ENCODE results near the gene MOB4.
"Not testable (repeated sequence)": the region's sequence is repeated elsewhere in the genome, so short reads cannot be mapped to it uniquely, and the experiment has no call there.

Gene MOB4

DNA sequence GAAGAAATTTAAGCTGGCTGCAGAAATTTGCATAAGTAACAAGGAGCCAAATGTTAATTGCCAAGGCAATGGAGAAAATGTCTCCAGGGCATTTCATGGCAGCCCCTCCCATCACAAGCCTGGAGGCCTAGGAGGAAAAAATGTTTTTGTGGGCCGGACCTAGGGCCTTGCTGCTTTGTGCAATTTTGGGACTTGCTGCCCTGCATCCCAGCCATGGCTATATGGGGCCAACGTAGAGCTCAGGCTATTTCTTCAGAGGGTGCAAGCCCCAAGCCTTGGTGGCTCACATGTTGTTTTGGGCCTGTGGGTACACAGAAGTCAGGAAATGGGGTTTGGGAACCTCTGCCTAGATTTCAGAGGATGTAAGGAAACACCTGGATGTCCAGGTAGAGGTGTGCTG, 57.7 kb downstream of the MOB4 start:
- TF ChIP-seq, protein P1, sequence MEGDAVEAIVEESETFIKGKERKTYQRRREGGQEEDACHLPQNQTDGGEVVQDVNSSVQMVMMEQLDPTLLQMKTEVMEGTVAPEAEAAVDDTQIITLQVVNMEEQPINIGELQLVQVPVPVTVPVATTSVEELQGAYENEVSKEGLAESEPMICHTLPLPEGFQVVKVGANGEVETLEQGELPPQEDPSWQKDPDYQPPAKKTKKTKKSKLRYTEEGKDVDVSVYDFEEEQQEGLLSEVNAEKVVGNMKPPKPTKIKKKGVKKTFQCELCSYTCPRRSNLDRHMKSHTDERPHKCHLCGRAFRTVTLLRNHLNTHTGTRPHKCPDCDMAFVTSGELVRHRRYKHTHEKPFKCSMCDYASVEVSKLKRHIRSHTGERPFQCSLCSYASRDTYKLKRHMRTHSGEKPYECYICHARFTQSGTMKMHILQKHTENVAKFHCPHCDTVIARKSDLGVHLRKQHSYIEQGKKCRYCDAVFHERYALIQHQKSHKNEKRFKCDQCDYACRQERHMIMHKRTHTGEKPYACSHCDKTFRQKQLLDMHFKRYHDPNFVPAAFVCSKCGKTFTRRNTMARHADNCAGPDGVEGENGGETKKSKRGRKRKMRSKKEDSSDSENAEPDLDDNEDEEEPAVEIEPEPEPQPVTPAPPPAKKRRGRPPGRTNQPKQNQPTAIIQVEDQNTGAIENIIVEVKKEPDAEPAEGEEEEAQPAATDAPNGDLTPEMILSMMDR (IDR thresholded peaks at IDR 0.05; ENCODE audit: control extremely low read depth, extremely low read depth, low read depth, missing control alignments): no peak
- ChIA-PET POLR2A (no interaction called here), CTCF (interaction anchor here (1.0 kb wide), 1 partner anchor 12 kb away, joined by 3 read pairs; no protein-coding TSS in a partner anchor)
- DNase-seq (ENCODE audit: extremely low spot score): no peak

DNA sequence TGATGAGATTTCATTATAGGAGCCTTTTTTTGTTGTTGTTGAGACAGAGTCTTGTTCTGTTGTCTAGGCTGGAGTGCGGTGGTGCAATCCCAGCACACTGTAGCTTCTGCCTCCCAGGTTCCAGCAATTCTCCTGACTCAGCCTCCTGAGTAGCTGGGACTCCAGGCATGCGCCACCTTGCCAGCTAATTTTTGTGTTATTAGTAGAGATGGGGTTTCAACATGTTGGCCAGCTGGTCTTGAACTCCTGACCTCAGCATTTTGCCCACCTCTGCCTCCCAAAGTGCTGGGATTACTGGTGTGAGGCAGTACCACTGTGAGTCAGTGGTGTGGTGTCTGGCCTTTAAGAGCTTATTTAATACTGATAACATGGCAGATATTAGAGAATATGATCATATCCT, 60.1 kb downstream of the MOB4 start:
- TF ChIP-seq, protein P1 (IDR thresholded peaks at IDR 0.05; ENCODE audit: control extremely low read depth, extremely low read depth, low read depth, missing control alignments): no peak
- POLR2A ChIA-PET: no interaction called here
- no peak for DNase-seq (ENCODE audit: extremely low spot score)
- CTCF ChIA-PET: interaction anchor here (1.1 to 1.3 kb wide), 4 partner anchors 14 to 462 kb away, joined by 3 to 4 read pairs (median 3); partner anchors contain the start of genes HSPD1 and HSPE1

DNA sequence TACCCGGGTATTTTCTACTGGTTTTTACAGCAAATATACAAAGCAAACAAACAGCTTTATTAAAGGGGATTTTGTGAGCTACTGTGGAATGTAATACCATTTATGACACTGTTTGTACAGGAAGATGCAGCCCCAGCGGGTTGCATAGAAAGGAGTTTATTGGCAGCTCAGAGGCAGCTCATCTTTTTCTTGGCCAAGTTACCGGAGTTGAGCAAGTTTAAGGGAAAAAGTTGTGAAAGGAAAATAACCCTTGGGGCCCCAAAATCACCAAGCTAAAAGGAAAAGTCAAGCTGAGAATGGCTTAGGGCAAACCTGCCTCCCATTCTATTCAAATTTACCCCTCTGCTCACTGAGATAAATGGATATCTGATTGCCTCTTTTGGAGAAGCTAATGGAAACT, 60.8 kb downstream of the MOB4 start:
- TF ChIP-seq, protein P1 (IDR thresholded peaks at IDR 0.05; ENCODE audit: control extremely low read depth, extremely low read depth, low read depth, missing control alignments): no peak
- ChIA-PET POLR2A (no interaction called here), CTCF (interaction anchor here (1.3 kb wide), 3 partner anchors 15 to 77 kb away, joined by 3 to 4 read pairs (median 3); partner anchors contain the start of genes HSPD1 and HSPE1)
- DNase-seq (ENCODE audit: extremely low spot score): no peak

DNA sequence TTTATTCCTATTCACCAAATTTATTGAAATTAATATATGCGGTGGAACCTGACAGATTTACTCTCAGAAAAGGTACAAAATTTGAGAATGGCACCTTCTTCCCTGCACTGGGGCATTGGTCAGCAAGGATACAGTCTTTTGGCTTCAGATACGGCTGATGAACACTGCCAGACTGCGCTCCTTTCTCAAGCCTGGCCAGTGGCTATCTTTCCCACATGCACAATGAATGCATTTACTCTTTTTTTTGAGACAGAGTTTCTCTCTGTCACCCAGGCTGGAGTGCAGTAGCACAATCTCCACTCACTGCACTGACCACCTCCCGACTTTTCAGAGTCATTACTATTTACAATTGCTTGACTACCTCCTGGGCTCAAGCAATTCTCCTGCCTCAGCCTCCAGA, 61.6 kb downstream of the MOB4 start:
- ChIA-PET POLR2A (no interaction called here), CTCF (no interaction called here)
- TF ChIP-seq, protein P1 (IDR thresholded peaks at IDR 0.05; ENCODE audit: control extremely low read depth, extremely low read depth, low read depth, missing control alignments): no peak
- no peak for DNase-seq (ENCODE audit: extremely low spot score)

DNA sequence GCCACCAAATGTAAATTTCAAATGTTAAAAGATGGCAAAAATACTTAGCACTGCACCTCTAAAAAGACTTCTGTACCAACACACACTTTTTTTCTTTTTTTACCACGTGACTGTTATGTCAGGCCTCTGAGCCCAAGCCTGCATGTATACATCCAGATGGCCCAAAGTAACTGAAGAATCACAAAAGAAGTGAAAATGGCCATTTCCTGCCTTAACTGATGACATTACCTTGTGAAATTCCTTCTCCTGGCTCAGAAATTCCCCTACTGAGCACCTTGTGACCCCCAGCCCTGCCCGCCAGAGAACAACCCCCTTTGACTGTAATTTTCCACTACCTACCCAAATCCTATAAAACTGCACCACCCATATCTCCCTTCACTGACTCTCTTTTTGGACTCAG, 62.4 kb downstream of the MOB4 start:
- DNase-seq (ENCODE audit: extremely low spot score); CTCF ChIA-PET; POLR2A ChIA-PET: not testable (repeated sequence)

DNA sequence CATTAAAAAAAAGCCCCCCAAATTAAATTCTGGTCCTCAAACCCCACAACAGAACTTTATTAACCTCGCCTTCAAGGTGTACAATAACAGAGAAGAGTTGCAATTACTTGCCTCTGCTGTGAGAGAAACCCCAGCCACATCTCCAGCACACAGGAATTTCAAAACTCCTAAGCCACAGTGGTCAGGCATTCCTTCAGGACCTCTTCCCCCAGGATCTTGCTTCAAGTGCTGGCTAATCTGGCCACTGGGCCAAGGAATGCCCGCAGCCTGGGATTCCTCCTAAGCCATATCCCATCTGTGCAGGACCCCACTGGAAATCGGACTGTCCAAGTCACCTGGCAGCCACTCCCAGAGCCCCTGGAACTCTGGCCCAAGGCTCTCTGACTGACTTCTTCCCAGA, 64.3 kb downstream of the MOB4 start:
- DNase-seq (ENCODE audit: extremely low spot score); CTCF ChIA-PET; POLR2A ChIA-PET: not testable (repeated sequence)

DNA sequence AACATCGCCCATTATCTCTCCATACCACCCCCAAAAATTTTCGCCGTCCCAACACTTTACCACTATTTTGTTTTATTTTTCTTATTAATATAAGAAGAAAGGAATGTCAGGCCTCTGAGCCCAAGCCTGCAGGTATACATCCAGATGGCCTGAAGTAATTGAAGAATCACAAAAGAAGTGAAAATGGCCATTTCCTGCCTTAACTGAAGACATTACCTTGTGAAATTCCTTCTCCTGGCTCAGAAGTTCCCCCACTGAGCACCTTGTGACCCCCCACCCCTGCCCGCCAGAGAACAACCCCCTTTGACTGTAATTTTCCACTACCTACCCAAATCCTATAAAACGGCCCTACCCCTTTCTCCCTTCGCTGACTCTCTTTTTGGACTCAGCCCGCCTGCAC, 71.4 kb downstream of the MOB4 start:
- DNase-seq (ENCODE audit: extremely low spot score); POLR2A ChIA-PET; CTCF ChIA-PET: not testable (repeated sequence)

DNA sequence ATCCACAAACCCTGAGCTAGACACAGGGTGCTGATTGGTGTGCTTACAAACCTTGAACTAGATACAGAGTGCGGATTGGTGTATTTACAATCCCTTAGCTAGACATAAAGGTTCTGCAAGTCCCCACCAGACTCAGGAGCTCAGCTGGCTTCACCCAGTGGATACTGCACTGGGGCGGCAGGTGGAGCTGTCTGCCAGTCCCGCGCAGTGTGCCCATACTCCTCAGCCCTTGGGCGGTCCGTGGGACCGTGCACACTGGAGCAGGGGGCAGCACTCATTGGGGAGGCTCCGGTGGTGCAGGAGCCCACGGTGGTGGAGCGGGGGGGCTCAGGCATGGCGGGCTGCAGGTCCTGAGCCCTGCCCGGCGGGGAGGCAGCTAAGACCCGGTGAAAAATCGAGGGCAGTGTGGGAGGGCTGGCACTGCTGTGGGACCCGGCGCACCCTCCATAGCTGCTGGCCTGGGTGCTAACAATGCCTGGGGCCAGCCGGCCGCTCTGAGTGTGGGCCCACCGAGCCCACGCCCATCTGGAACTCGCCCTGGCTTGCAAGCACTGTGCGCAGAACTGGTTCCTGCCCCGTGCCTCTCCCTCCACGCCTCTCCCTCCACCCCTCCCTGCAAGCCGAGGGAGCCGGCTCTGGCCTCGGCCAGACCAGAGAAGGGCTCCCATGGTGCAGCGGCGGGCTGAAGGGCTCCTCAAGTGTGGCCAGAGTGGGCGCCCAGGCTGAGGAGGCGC, 75.6 kb downstream of the MOB4 start:
- DNase-seq (ENCODE audit: extremely low spot score): no peak
- ChIA-PET POLR2A (no interaction called here), CTCF (interaction anchor here (1.4 kb wide), 1 partner anchor 8 kb away, joined by 5 read pairs; no protein-coding TSS in a partner anchor)
- TF ChIP-seq, protein P1 (IDR thresholded peaks at IDR 0.05; ENCODE audit: control extremely low read depth, extremely low read depth, low read depth, missing control alignments): no peak
